Measurements from ENCODE around the gene ARHGEF26. TPM values are rescaled to one million over a fixed set of nuclear protein-coding genes. Genes with fewer than 3 reads are reported as not detected.

The ARHGEF26 gene
- total RNA-seq, 2 experiments from 2014 or later: 0.14 to 0.16 TPM

- Mint-ChIP-seq H3K4me3 (no peak overlapping the region), H3K9me3 (ENCODE audit: low read depth) (no peaks in the 10 kb centered on the region), H3K4me1 (no peaks in the 10 kb centered on the region), H3K27me3 (peaks cover 1% of the 10 kb centered on the region), H3K36me3 (ENCODE audit: low read depth) (no peaks in the 10 kb centered on the region), H3K27ac (no peak overlapping the region)
- DNase-seq (no peak), ATAC-seq (no peak)
- POLR2A ChIA-PET: no interaction called here
- intact Hi-C loops (cut with DNase I, micrococcal nuclease): no loop called here
- CTCF ChIA-PET: interaction anchor here (2.6 kb wide), 1 partner anchor 155 kb away, joined by 9 read pairs; no protein-coding TSS in a partner anchor
Observed at GRCh38 chr3:154098376-154098775, 22.8 kb upstream of the ARHGEF26 start.

GRCh38 chr3:154100556-154100955, 20.6 kb upstream of the ARHGEF26 start:
- no peak overlapping the region for H3K4me3 Mint-ChIP-seq
- no peaks in the 10 kb centered on the region for H3K4me1 Mint-ChIP-seq
- H3K36me3 Mint-ChIP-seq (ENCODE audit: low read depth): no peaks in the 10 kb centered on the region
- intact Hi-C loops (cut with DNase I, micrococcal nuclease): no loop called here
- DNase-seq: no peak
- peaks cover 4% of the 10 kb centered on the region for H3K27me3 Mint-ChIP-seq
- ChIA-PET CTCF (interaction anchor here (1.2 kb wide), 1 partner anchor 11 kb away, joined by 5 read pairs; no protein-coding TSS in a partner anchor), POLR2A (no interaction called here)
- ATAC-seq: no peak
- no peak overlapping the region for H3K27ac Mint-ChIP-seq
- H3K9me3 Mint-ChIP-seq (ENCODE audit: low read depth): no peaks in the 10 kb centered on the region

GRCh38 chr3:154101250-154101649, 19.9 kb upstream of the ARHGEF26 start:
- no peak for ATAC-seq

GRCh38 chr3:154102225-154102624, 19.0 kb upstream of the ARHGEF26 start:
- Mint-ChIP-seq H3K4me3 (no peak overlapping the region), H3K27me3 (peaks cover 4% of the 10 kb centered on the region), H3K27ac (no peak overlapping the region), H3K36me3 (ENCODE audit: low read depth) (no peaks in the 10 kb centered on the region), H3K4me1 (no peaks in the 10 kb centered on the region), H3K9me3 (ENCODE audit: low read depth) (no peaks in the 10 kb centered on the region)
- CTCF ChIA-PET: interaction anchor here (1.3 to 1.5 kb wide), 2 partner anchors 25 to 152 kb away, joined by 3 to 7 read pairs; no protein-coding TSS in a partner anchor
- ATAC-seq: no peak
- POLR2A ChIA-PET: no interaction called here
- intact Hi-C loops (cut with DNase I, micrococcal nuclease): no loop called here
- DNase-seq: no peak

More at GRCh38 chr3:154101250-154101649, 19.9 kb upstream of the ARHGEF26 start:
- H3K27me3 Mint-ChIP-seq: peaks cover 4% of the 10 kb centered on the region
- ChIA-PET POLR2A (no interaction called here), CTCF (interaction anchor here (1.2 kb wide), 1 partner anchor 10 kb away, joined by 5 read pairs; no protein-coding TSS in a partner anchor)
- H3K4me1 Mint-ChIP-seq: no peaks in the 10 kb centered on the region
- H3K9me3 Mint-ChIP-seq (ENCODE audit: low read depth): no peaks in the 10 kb centered on the region
- no peak for DNase-seq
- H3K4me3 Mint-ChIP-seq: no peak overlapping the region
- no peak overlapping the region for H3K27ac Mint-ChIP-seq
- intact Hi-C loops (cut with DNase I, micrococcal nuclease): no loop called here
- no peaks in the 10 kb centered on the region for H3K36me3 Mint-ChIP-seq (ENCODE audit: low read depth)

GRCh38 chr3:154105218-154105975, 15.8 kb upstream of the ARHGEF26 start:
- ChIA-PET CTCF (no interaction called here), POLR2A (interaction anchor here (0.7 kb wide), 1 partner anchor 132 kb away, joined by 3 read pairs; no protein-coding TSS in a partner anchor)
- intact Hi-C loops (cut with DNase I, micrococcal nuclease): no loop called here
- no peak overlapping the region for H3K27ac Mint-ChIP-seq
- no peak overlapping the region for H3K4me3 Mint-ChIP-seq
- DNase-seq: no peak
- ATAC-seq: no peak
- peaks cover 8% of the 10 kb centered on the region for H3K27me3 Mint-ChIP-seq
- no peaks in the 10 kb centered on the region for H3K4me1 Mint-ChIP-seq
- H3K36me3 Mint-ChIP-seq (ENCODE audit: low read depth): no peaks in the 10 kb centered on the region
- no peaks in the 10 kb centered on the region for H3K9me3 Mint-ChIP-seq (ENCODE audit: low read depth)

GRCh38 chr3:154111365-154111935, 9.7 kb upstream of the ARHGEF26 start:
- Mint-ChIP-seq H3K9me3 (ENCODE audit: low read depth) (no peaks in the 10 kb centered on the region), H3K4me1 (no peaks in the 10 kb centered on the region), H3K27me3 (peaks cover 17% of the 10 kb centered on the region), H3K27ac (no peak overlapping the region), H3K36me3 (ENCODE audit: low read depth) (no peaks in the 10 kb centered on the region), H3K4me3 (no peak overlapping the region)
- no peak for ATAC-seq
- ChIA-PET POLR2A (no interaction called here), CTCF (interaction anchor here (0.6 kb wide), 1 partner anchor 11 kb away, joined by 5 read pairs; no protein-coding TSS in a partner anchor)
- intact Hi-C loops (cut with DNase I, micrococcal nuclease): no loop called here
- no peak for DNase-seq

GRCh38 chr3:154112146-154112852, 8.9 kb upstream of the ARHGEF26 start:
- H3K4me3 Mint-ChIP-seq: no peak overlapping the region
- no peak overlapping the region for H3K27ac Mint-ChIP-seq
- H3K9me3 Mint-ChIP-seq (ENCODE audit: low read depth): no peaks in the 10 kb centered on the region
- ChIA-PET POLR2A (interaction anchor here (0.6 kb wide), 1 partner anchor 1310 kb away, joined by 6 read pairs; no protein-coding TSS in a partner anchor), CTCF (no interaction called here)
- DNase-seq: no peak
- peaks cover 23% of the 10 kb centered on the region for H3K27me3 Mint-ChIP-seq
- no peaks in the 10 kb centered on the region for H3K36me3 Mint-ChIP-seq (ENCODE audit: low read depth)
- intact Hi-C loops (cut with DNase I, micrococcal nuclease): no loop called here
- no peaks in the 10 kb centered on the region for H3K4me1 Mint-ChIP-seq
- ATAC-seq: no peak

GRCh38 chr3:154113609-154114008, 7.6 kb upstream of the ARHGEF26 start:
- no peaks in the 10 kb centered on the region for H3K36me3 Mint-ChIP-seq (ENCODE audit: low read depth)

GRCh38 chr3:154115332-154115731, 5.9 kb upstream of the ARHGEF26 start:
- no peak for DNase-seq
- Mint-ChIP-seq H3K36me3 (ENCODE audit: low read depth) (no peaks in the 10 kb centered on the region), H3K27me3 (peaks cover 42% of the 10 kb centered on the region), H3K4me3 (no peak overlapping the region), H3K9me3 (ENCODE audit: low read depth) (peaks cover 2% of the 10 kb centered on the region), H3K27ac (no peak overlapping the region), H3K4me1 (peaks cover under 1% of the 10 kb centered on the region)
- ChIA-PET CTCF (interaction anchor here (0.7 kb wide), 1 partner anchor 75 kb away, joined by 3 read pairs; no protein-coding TSS in a partner anchor), POLR2A (no interaction called here)
- intact Hi-C loops (cut with DNase I, micrococcal nuclease): no loop called here
- no peak for ATAC-seq

More at GRCh38 chr3:154113609-154114008, 7.6 kb upstream of the ARHGEF26 start:
- ChIA-PET CTCF (no interaction called here), POLR2A (no interaction called here)
- ATAC-seq (no peak), DNase-seq (no peak)
- intact Hi-C loops (cut with DNase I, micrococcal nuclease): no loop called here
- H3K27ac Mint-ChIP-seq: no peak overlapping the region
- H3K4me3 Mint-ChIP-seq: no peak overlapping the region
- peaks cover 2% of the 10 kb centered on the region for H3K9me3 Mint-ChIP-seq (ENCODE audit: low read depth)
- peaks cover 33% of the 10 kb centered on the region for H3K27me3 Mint-ChIP-seq
- H3K4me1 Mint-ChIP-seq: no peaks in the 10 kb centered on the region

GRCh38 chr3:154119951-154120350, 1.2 kb upstream of the ARHGEF26 start:
- H3K4me1 Mint-ChIP-seq: peaks cover 22% of the 10 kb centered on the region
- intact Hi-C loops (cut with DNase I, micrococcal nuclease): loop anchor here in 1 of 2 experiments (2.0 to 5.0 kb wide), 3 partner anchors 117 to 1752 kb away; partner anchors contain the start of genes DHX36 and GMPS
- peaks cover 2% of the 10 kb centered on the region for H3K9me3 Mint-ChIP-seq (ENCODE audit: low read depth)
- no peak for DNase-seq
- H3K36me3 Mint-ChIP-seq (ENCODE audit: low read depth): no peaks in the 10 kb centered on the region
- no peak overlapping the region for H3K4me3 Mint-ChIP-seq
- no peak overlapping the region for H3K27ac Mint-ChIP-seq
- ChIA-PET POLR2A (no interaction called here), CTCF (interaction anchor here (1.3 kb wide), 1 partner anchor 134 kb away, joined by 4 read pairs; no protein-coding TSS in a partner anchor)
- H3K27me3 Mint-ChIP-seq: peaks cover 63% of the 10 kb centered on the region
- ATAC-seq: no peak
